K562 (cell line): ENCODE data around the gene TCFL5.

Source experiments
- CBX5 ChIP-seq: IDR thresholded peaks from 2 replicates; pipeline ENCODE4 v1.6.1; 2014; ENCODE audit warnings: low read depth, borderline replicate concordance
- JUND ChIP-seq, 2 experiments: IDR thresholded peaks; 2 replicates in 1 of 2; 3 replicates in 1 of 2; pipeline ENCODE4 v1.6.1; 2011; ENCODE audit warnings: borderline replicate concordance in 2 of 2, low read depth in 2 of 2, low read length in 2 of 2, improper control_type of control experiment in 1 of 2, missing biosample characterization in 1 of 2, missing genetic modification characterization in 1 of 2, missing genetic modification reagents in 1 of 2
- KAT7 ChIP-seq: sonication (generic); formaldehyde crosslinking; IDR thresholded peaks from 2 replicates; pipeline ENCODE4 v1.8.0; 2022; ENCODE audit warnings: missing genetic modification reagents, mild to moderate bottlenecking, borderline replicate concordance
- MYNN ChIP-seq, 2 experiments: sonication (generic); formaldehyde crosslinking in 1 of 2; IDR thresholded peaks; 2 replicates each; pipeline versions ENCODE4 v1.5.0 to v1.6.1; 2016 to 2020; ENCODE audit warnings: antibody characterized with exemption in 1 of 2, missing genetic modification reagents in 1 of 2
- POLR2A ChIP-seq: fragments of 450-650 bp; conservative IDR thresholded peaks from 2 replicates; pipeline ENCODE4 v1.6.1; 2016
- SETDB1 ChIP-seq: IDR thresholded peaks from one replicate; pipeline ENCODE4 v1.6.1; 2012; ENCODE audit warnings: low read length, control low read depth, inconsistent platforms
- SRSF9 ChIP-seq: fragments of 200-400 bp; formaldehyde crosslinking; IDR thresholded peaks from 2 replicates; pipeline ENCODE4 v1.6.1; 2017; ENCODE audit warnings: low read depth, low read length, borderline replicate concordance
- TF ChIP-seq, protein P1 (sequence below), 3 experiments: IDR thresholded peaks in 2 of 3; conservative IDR thresholded peaks in 1 of 3; 2 replicates each; pipeline ENCODE4 v1.5.1; 2011 to 2012; ENCODE audit warnings: low read length in 3 of 3, mild to moderate bottlenecking in 3 of 3, control low read depth in 2 of 3, improper control_type of control experiment in 1 of 3, inconsistent platforms in 1 of 3, low read depth in 1 of 3, mixed read lengths in 1 of 3, moderate library complexity in 1 of 3; ENCODE audit not compliant: insufficient read depth in 2 of 3
- TF ChIP-seq, protein P2 (sequence below): fragments of 250-450 bp; sonication (Bioruptor Pico); IDR thresholded peaks from 2 replicates; pipeline ENCODE4 v1.4.0; 2020; ENCODE audit warnings: mild to moderate bottlenecking, moderate library complexity

DNA sequence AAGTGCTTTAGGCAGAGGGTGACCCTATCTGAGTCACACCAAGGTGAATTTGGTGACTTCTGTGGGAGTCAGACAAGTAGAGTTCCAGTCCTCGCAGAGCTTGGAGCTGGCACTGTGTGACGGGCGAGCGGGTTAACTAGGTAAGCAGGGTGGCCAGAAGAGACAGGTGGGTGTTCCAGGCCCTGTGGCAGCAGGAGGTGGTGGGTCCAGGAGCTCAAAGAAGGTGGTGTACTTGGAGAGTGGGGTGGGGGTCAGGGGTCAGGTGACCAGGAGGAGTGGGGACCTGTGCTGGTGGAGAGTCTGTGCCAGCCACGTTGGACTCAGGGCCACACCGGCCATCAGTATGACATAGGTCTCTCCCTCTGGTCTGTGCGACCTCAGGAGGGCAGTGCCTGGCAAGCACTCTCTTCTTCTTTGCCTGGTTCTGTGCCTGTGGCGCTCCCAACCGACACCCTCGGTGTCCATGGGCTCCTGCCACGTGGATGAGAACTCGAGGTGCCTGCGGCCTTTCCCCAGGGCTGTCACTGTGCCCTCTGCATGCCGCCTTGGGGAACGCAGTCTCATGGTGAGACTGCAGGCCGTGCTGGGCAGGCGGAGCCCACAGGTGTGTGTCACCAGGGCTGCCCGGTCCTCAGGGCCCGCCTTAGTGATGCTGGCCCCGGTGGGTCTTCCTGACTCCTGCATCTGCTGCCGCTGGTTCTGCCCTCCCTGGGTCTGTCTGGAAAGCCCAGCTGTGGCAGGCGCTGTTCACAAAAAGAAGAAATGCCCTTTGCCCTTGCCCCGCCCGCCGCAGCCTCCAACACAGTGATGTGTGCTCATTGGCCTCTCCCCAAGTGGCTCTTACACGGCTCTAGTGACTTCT lies 63.7 kb downstream of the TCFL5 start:
- TF ChIP-seq, protein P1, sequence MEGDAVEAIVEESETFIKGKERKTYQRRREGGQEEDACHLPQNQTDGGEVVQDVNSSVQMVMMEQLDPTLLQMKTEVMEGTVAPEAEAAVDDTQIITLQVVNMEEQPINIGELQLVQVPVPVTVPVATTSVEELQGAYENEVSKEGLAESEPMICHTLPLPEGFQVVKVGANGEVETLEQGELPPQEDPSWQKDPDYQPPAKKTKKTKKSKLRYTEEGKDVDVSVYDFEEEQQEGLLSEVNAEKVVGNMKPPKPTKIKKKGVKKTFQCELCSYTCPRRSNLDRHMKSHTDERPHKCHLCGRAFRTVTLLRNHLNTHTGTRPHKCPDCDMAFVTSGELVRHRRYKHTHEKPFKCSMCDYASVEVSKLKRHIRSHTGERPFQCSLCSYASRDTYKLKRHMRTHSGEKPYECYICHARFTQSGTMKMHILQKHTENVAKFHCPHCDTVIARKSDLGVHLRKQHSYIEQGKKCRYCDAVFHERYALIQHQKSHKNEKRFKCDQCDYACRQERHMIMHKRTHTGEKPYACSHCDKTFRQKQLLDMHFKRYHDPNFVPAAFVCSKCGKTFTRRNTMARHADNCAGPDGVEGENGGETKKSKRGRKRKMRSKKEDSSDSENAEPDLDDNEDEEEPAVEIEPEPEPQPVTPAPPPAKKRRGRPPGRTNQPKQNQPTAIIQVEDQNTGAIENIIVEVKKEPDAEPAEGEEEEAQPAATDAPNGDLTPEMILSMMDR (IDR thresholded peaks at IDR 0.05 in 2 of 3, conservative IDR thresholded peaks at IDR 0.05 in 1 of 3; ENCODE audit: insufficient read depth in 2 of 3, low read depth in 1 of 3, low read length in 3 of 3), result no peak
- TF ChIP-seq CBX5 (no peak), POLR2A (no peak), MYNN (IDR thresholded peaks at IDR 0.05) (no peak), MYNN (CRISPR knock-in tag; IDR thresholded peaks at IDR 0.05) (no peak), SRSF9 (no peak), JUND (IDR thresholded peaks at IDR 0.05; ENCODE audit: borderline replicate concordance, low read depth, low read length) (no peak), JUND (tag; IDR thresholded peaks at IDR 0.05; ENCODE audit: borderline replicate concordance, low read depth, low read length) (no peak), SETDB1 (no peak), KAT7 (CRISPR knock-in tag) (no peak)
- TF ChIP-seq, protein P2, sequence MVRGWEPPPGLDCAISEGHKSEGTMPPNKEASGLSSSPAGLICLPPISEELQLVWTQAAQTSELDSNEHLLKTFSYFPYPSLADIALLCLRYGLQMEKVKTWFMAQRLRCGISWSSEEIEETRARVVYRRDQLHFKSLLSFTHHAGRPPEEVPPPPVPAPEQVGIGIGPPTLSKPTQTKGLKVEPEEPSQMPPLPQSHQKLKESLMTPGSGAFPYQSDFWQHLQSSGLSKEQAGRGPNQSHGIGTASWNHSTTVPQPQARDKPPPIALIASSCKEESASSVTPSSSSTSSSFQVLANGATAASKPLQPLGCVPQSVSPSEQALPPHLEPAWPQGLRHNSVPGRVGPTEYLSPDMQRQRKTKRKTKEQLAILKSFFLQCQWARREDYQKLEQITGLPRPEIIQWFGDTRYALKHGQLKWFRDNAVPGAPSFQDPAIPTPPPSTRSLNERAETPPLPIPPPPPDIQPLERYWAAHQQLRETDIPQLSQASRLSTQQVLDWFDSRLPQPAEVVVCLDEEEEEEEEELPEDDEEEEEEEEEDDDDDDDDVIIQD (CRISPR knock-in tag), result no peak
